ENCODE data around the gene MAGEA4.

MAGEA4 gene

GRCh38 chrX:151919610-151920009, 6.9 kb downstream of the MAGEA4 start:
- no peak overlapping the region for H3K4me3 ChIP-seq (ENCODE audit: insufficient read depth in 1 of 2, low read depth in 1 of 2, low read length in 2 of 2)
- H2BK15ac ChIP-seq (ENCODE audit: low read depth, poor library complexity, severe bottlenecking), result no peak overlapping the region
- H3K23ac ChIP-seq (ENCODE audit: low read length in 2 of 2), result no peak overlapping the region
- H3K27me3 ChIP-seq (ENCODE audit: control insufficient read depth in 1 of 2, insufficient read depth in 1 of 2, low read length in 2 of 2), result no peaks in the 10 kb centered on the region
- WGBS, result 92% methylated on average over 6 of the region's 11 CpGs
- no peak overlapping the region for H2BK120ac ChIP-seq (ENCODE audit: low read depth, low read length)
- no peaks in the 10 kb centered on the region for H3K79me1 ChIP-seq (replicated peaks; ENCODE audit: low read length, poor library complexity, severe bottlenecking)
- H4K91ac ChIP-seq (ENCODE audit: low read length), result no peak overlapping the region
- H2AK5ac ChIP-seq (ENCODE audit: low read length, severe bottlenecking), result no peak overlapping the region
- H3K14ac ChIP-seq (ENCODE audit: low read length in 2 of 2), result no peak overlapping the region
- H2AFZ ChIP-seq (ENCODE audit: low read depth, low read length), result no peak overlapping the region
- H3K9me3 ChIP-seq (ENCODE audit: control insufficient read depth, low read length), result no peaks in the 10 kb centered on the region
- no peak overlapping the region for H3K4me2 ChIP-seq (ENCODE audit: low read length, poor library complexity, severe bottlenecking)
- DNase-seq, result no peak
- H2BK12ac ChIP-seq (ENCODE audit: low read length in 2 of 2), result no peak overlapping the region
- no peak overlapping the region for H2BK5ac ChIP-seq (ENCODE audit: low read depth, low read length, poor library complexity, severe bottlenecking)
- no peak overlapping the region for H4K8ac ChIP-seq (ENCODE audit: low read length)
- no peak overlapping the region for H3K9ac ChIP-seq (ENCODE audit: low read length)
- no peak overlapping the region for H3K27ac ChIP-seq (ENCODE audit: low read length, poor library complexity, severe bottlenecking)
- no peaks in the 10 kb centered on the region for H3K4me1 ChIP-seq (ENCODE audit: control insufficient read depth, insufficient read depth, low read depth, low read length)
- no peak overlapping the region for H3K18ac ChIP-seq (ENCODE audit: low read depth in 1 of 2, low read length in 2 of 2)
- no peak overlapping the region for H3K4ac ChIP-seq (ENCODE audit: low read depth in 1 of 2, low read length in 2 of 2)
- H3K36me3 ChIP-seq (ENCODE audit: control insufficient read depth in 1 of 2, insufficient read depth in 2 of 2, low read depth in 1 of 2, low read length in 2 of 2), result no peaks in the 10 kb centered on the region

GRCh38 chrX:151920101-151920500, 7.4 kb downstream of the MAGEA4 start:
- no peak overlapping the region for H3K4me2 ChIP-seq (ENCODE audit: low read length, poor library complexity, severe bottlenecking)
- no peak overlapping the region for H3K23ac ChIP-seq (ENCODE audit: low read length in 2 of 2)
- no peaks in the 10 kb centered on the region for H3K4me1 ChIP-seq (ENCODE audit: control insufficient read depth, insufficient read depth, low read depth, low read length)
- H3K79me1 ChIP-seq (replicated peaks; ENCODE audit: low read length, poor library complexity, severe bottlenecking), result no peaks in the 10 kb centered on the region
- H3K4ac ChIP-seq (ENCODE audit: low read depth in 1 of 2, low read length in 2 of 2), result no peak overlapping the region
- no peak for DNase-seq
- H3K9me3 ChIP-seq (ENCODE audit: control insufficient read depth, low read length), result no peaks in the 10 kb centered on the region
- H4K91ac ChIP-seq (ENCODE audit: low read length), result no peak overlapping the region
- peaks cover 0 to under 1% of the 10 kb centered on the region in 2 experiments for H3K27me3 ChIP-seq (ENCODE audit: control insufficient read depth in 1 of 2, insufficient read depth in 1 of 2, low read length in 2 of 2)
- no peak overlapping the region for H3K14ac ChIP-seq (ENCODE audit: low read length in 2 of 2)
- H3K18ac ChIP-seq (ENCODE audit: low read depth in 1 of 2, low read length in 2 of 2), result no peak overlapping the region
- no peak overlapping the region for H3K9ac ChIP-seq (ENCODE audit: low read length)
- H2BK5ac ChIP-seq (ENCODE audit: low read depth, low read length, poor library complexity, severe bottlenecking), result no peak overlapping the region
- no CpG with 5 or more reads among the region's 12 CpGs for WGBS
- H2BK12ac ChIP-seq (ENCODE audit: low read length in 2 of 2), result no peak overlapping the region
- no peak overlapping the region for H3K4me3 ChIP-seq (ENCODE audit: insufficient read depth in 1 of 2, low read depth in 1 of 2, low read length in 2 of 2)
- H2AK5ac ChIP-seq (ENCODE audit: low read length, severe bottlenecking), result no peak overlapping the region
- H3K36me3 ChIP-seq (ENCODE audit: control insufficient read depth in 1 of 2, insufficient read depth in 2 of 2, low read depth in 1 of 2, low read length in 2 of 2), result no peaks in the 10 kb centered on the region
- no peak overlapping the region for H2BK120ac ChIP-seq (ENCODE audit: low read depth, low read length)
- no peak overlapping the region for H2AFZ ChIP-seq (ENCODE audit: low read depth, low read length)
- no peak overlapping the region for H3K27ac ChIP-seq (ENCODE audit: low read length, poor library complexity, severe bottlenecking)
- no peak overlapping the region for H2BK15ac ChIP-seq (ENCODE audit: low read depth, poor library complexity, severe bottlenecking)
- no peak overlapping the region for H4K8ac ChIP-seq (ENCODE audit: low read length)

DNA sequence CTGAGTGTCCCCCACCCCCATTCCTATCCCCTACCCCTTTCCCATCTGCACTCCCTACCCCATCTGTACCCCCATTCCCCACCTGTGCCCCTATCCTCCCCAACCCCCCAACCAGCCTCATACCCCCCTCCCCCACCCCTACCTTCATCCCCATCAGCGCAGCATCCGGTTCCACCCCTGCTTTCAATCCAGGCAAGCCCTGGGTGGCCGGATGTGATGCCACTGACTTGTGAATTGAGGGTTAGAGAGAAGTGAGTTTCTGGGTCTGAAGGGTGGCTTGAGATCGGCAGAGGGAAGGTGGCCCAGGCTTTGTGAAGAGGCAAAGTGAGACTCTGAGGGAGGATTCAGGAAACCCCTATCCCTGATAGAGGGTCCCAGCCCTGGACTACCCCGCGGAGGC, 7.8 kb downstream of the MAGEA4 start:
- Histone ChIP-seq H4K8ac (ENCODE audit: low read length) (no peak overlapping the region), H3K14ac (ENCODE audit: low read length in 2 of 2) (no peak overlapping the region), H3K4me3 (ENCODE audit: insufficient read depth in 1 of 2, low read depth in 1 of 2, low read length in 2 of 2) (no peak overlapping the region), H2BK120ac (ENCODE audit: low read depth, low read length) (no peak overlapping the region), H3K4me1 (ENCODE audit: control insufficient read depth, insufficient read depth, low read depth, low read length) (no peaks in the 10 kb centered on the region), H3K27me3 (ENCODE audit: control insufficient read depth in 1 of 2, insufficient read depth in 1 of 2, low read length in 2 of 2) (peaks cover 0 to 5% of the 10 kb centered on the region in 2 experiments), H3K4me2 (ENCODE audit: low read length, poor library complexity, severe bottlenecking) (no peak overlapping the region), H3K79me1 (replicated peaks; ENCODE audit: low read length, poor library complexity, severe bottlenecking) (no peaks in the 10 kb centered on the region), H3K23ac (ENCODE audit: low read length in 2 of 2) (no peak overlapping the region), H3K27ac (ENCODE audit: low read length, poor library complexity, severe bottlenecking) (no peak overlapping the region), H2BK5ac (ENCODE audit: low read depth, low read length, poor library complexity, severe bottlenecking) (no peak overlapping the region), H4K91ac (ENCODE audit: low read length) (no peak overlapping the region), H2BK12ac (ENCODE audit: low read length in 2 of 2) (no peak overlapping the region), H3K36me3 (ENCODE audit: control insufficient read depth in 1 of 2, insufficient read depth in 2 of 2, low read depth in 1 of 2, low read length in 2 of 2) (no peaks in the 10 kb centered on the region), H2AK5ac (ENCODE audit: low read length, severe bottlenecking) (no peak overlapping the region), H2BK15ac (ENCODE audit: low read depth, poor library complexity, severe bottlenecking) (no peak overlapping the region), H3K18ac (ENCODE audit: low read depth in 1 of 2, low read length in 2 of 2) (no peak overlapping the region), H3K9ac (ENCODE audit: low read length) (no peak overlapping the region), H3K9me3 (ENCODE audit: control insufficient read depth, low read length) (no peaks in the 10 kb centered on the region), H3K4ac (ENCODE audit: low read depth in 1 of 2, low read length in 2 of 2) (no peak overlapping the region), H2AFZ (ENCODE audit: low read depth, low read length) (no peak overlapping the region)
- WGBS, result 73% methylated on average over 6 of the region's 6 CpGs
- no peak for DNase-seq

GRCh38 chrX:151921292-151921691, 8.6 kb downstream of the MAGEA4 start:
- H3K4ac ChIP-seq (ENCODE audit: low read depth in 1 of 2, low read length in 2 of 2), result no peak overlapping the region
- H3K4me1 ChIP-seq (ENCODE audit: control insufficient read depth, insufficient read depth, low read depth, low read length), result no peaks in the 10 kb centered on the region
- H2BK5ac ChIP-seq (ENCODE audit: low read depth, low read length, poor library complexity, severe bottlenecking), result no peak overlapping the region
- no peak overlapping the region for H2BK12ac ChIP-seq (ENCODE audit: low read length in 2 of 2)
- H3K9ac ChIP-seq (ENCODE audit: low read length), result no peak overlapping the region
- no peak for DNase-seq
- H3K14ac ChIP-seq (ENCODE audit: low read length in 2 of 2), result no peak overlapping the region
- no peak overlapping the region for H3K4me3 ChIP-seq (ENCODE audit: insufficient read depth in 1 of 2, low read depth in 1 of 2, low read length in 2 of 2)
- H3K23ac ChIP-seq (ENCODE audit: low read length in 2 of 2), result no peak overlapping the region
- no peak overlapping the region for H4K8ac ChIP-seq (ENCODE audit: low read length)
- H4K91ac ChIP-seq (ENCODE audit: low read length), result no peak overlapping the region
- no peak overlapping the region for H2BK120ac ChIP-seq (ENCODE audit: low read depth, low read length)
- H3K4me2 ChIP-seq (ENCODE audit: low read length, poor library complexity, severe bottlenecking), result no peak overlapping the region
- no peak overlapping the region for H3K18ac ChIP-seq (ENCODE audit: low read depth in 1 of 2, low read length in 2 of 2)
- H3K79me1 ChIP-seq (replicated peaks; ENCODE audit: low read length, poor library complexity, severe bottlenecking), result no peaks in the 10 kb centered on the region
- no peak overlapping the region for H2AFZ ChIP-seq (ENCODE audit: low read depth, low read length)
- H2AK5ac ChIP-seq (ENCODE audit: low read length, severe bottlenecking), result no peak overlapping the region
- no peaks in the 10 kb centered on the region for H3K36me3 ChIP-seq (ENCODE audit: control insufficient read depth in 1 of 2, insufficient read depth in 2 of 2, low read depth in 1 of 2, low read length in 2 of 2)
- H2BK15ac ChIP-seq (ENCODE audit: low read depth, poor library complexity, severe bottlenecking), result no peak overlapping the region
- WGBS, result 87% methylated on average over 6 of the region's 10 CpGs
- no peak overlapping the region for H3K27ac ChIP-seq (ENCODE audit: low read length, poor library complexity, severe bottlenecking)
- H3K9me3 ChIP-seq (ENCODE audit: control insufficient read depth, low read length), result no peaks in the 10 kb centered on the region
- peaks cover 0 to 12% of the 10 kb centered on the region in 2 experiments for H3K27me3 ChIP-seq (ENCODE audit: control insufficient read depth in 1 of 2, insufficient read depth in 1 of 2, low read length in 2 of 2)
